D341Med (cell line): ENCODE data around the gene AS3MT.
"Not testable (repeated sequence)": the region's sequence is repeated elsewhere in the genome, so short reads cannot be mapped to it uniquely, and the experiment has no call there.

Source experiments
- DNase-seq: peaks from one replicate; pipeline ENCODE4 v3.0.0; 2012; ENCODE audit warnings: low spot score

AS3MT gene

DNA sequence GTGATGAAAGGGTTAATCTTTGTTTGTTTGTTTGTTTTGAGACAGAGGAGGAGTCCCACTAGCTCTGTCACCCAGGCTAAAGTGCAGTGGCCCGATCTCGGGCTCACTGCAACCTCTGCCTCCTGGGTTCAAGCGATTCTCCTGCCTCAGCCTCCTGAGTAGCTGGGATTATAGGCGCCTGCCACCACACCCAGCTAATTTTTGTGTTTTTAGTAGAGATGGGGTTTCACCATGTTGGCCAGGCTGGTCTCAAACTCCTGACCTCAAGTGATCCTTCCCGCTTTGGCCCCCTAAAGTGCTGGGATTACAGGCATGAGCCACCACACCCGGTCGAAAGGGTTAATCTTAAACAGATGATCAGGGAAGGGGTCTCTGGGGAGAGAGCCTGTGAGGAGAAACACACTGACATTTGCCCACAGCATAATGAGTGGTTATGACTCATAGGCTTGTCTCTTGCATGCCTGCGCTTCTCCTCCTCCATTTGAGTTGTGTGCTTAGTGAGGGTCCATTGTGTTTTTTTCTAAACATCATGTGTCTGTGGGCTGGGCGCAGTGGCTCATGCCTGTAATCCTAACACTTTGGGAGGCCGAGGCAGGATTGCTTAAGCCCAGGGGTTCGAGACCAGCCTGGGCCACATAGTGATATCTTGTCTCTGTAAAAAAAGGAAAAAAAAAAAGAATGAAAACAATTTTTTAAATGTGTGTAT, 13.4 kb upstream of the AS3MT start:
- DNase-seq: not testable (repeated sequence)

DNA sequence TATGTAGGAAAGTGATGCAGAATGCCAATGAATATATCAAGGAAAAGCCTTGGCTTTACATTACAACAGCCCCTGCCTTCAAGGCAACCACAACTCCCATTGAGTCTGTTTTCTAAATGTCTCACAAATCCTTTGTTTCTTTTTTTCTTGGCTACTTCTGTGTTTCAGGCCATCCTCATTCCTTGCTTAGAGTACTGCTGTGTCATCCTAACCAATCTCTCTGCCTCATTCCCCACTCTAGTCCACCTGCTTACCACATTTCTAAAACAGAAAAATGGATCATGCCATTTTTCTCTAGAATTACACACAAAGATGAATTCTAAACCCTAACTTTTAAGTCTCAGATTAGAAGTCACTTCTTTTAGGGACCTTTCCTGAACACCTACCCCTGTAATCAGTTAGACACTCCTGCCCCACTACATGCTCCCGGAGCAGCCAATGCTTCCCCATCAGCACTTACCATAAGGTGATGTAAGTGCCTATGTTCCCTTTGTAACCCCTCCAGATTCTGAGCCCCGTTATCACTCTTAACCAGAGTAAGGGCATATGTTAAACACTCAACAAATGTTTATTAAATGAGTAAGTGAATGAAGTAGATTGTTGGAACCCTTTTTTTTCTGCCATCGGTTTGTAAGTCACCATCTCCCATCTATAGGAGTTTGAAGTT, 12.4 kb upstream of the AS3MT start:
- DNase-seq: no peak

DNA sequence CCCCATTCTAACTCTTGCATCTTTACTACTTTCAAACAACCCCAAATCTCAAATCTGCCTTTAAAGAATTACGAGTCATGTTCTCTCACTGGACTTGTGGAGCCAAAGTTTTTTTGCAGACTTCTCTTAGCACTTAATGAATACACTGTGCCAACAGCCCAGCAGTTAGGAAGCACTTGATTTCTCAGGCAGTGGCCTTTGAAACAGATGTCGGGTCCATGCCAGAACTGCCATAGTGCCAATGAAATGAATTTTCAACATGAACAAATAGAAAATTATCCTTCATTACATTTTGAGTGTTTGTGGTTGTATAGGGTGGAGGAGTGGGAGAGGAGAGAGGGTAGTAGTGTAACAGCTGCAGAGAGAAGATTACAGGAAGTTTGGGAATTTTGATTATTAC, 9.4 kb upstream of the AS3MT start:
- no peak for DNase-seq

DNA sequence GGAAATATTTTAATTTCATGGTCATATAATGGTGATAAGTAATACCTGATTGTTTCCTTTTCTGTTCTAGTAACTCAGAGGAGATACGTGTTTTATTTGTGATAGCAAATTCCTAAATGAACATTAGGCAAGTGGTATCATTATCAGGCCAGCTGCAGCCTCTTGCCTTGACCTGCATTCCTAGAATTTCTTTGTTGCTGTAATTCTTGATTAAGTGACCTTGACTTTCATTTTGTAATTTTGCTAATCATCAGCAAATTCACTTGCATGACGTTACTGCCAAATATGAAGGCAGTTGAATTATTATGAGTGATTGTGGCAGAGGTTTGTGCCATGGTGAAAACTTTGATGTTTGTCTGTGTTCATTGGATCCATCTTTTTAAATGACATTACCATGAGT, 5.6 kb upstream of the AS3MT start:
- DNase-seq: no peak

DNA sequence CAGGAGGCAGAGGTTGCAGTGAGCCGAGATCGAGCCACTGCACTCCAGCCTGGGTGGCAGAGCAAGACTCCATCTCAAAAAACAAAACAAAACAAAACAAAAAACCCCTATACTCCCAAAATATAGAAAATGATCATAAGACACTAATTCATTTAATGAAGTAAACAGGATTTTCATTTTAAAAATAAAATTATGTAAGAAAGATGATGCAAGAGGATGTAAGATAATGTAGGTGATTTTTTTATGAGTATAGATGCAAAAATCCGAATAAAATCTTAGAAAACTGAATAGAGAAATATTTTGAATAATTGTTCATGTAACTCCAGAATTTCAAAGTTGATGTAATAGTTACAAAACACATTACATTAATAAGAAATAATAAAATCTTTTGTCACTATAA, 3.6 kb upstream of the AS3MT start:
- no peak for DNase-seq

DNA sequence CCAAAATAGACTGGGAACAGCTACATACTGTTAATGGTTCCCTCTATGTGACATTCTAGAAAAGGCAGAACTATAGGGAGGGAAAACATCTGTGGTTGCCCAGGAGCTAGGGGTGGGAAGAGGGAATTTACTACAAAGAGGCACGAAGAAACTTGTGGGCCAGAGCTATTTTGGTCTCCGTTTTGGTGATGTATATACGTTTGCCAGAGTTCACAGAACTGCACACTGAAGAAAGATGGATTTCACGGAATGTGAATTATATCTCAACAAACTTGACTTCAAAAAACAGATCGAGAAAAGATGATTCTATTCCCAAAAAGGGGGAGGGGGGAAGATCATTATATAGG, 386 bp upstream of the AS3MT start:
- no peak for DNase-seq

DNA sequence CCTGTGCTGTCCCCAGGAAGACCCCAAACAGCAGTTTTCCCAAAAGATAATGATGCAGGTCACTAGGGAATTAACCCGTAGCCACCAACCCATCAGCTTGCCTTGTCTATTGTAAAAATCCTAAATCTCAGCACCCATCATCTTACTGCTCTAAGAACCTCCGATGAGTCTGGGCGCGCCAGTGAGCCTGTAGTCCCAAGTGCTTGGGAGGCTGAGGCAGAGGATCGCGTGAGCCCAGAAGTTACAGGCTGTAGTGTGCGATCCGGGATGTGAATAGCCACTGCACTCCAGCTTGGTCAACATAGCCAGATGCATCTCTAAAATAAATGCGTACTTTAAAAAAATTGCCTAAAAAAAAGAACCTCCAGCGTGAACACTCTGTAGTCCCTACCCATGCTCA, 951 bp downstream of the AS3MT start:
- DNase-seq: no peak

DNA sequence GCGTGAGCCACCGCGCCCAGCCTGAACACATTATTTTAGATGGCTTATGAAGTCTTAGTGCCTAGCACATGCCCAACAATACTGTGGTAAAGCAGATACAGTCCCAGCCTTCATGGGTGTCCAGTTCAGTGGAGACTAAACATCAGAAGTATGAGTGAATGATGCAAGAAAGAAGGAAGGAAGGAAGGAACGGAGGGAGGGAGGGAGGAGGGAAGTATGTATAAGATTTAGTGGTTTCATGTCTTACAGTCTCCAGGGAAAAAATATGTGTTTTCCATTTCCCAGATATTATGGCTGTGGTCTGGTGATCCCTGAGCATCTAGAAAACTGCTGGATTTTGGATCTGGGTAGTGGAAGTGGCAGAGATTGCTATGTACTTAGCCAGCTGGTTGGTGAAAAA, 2.9 kb downstream of the AS3MT start:
- no peak for DNase-seq

DNA sequence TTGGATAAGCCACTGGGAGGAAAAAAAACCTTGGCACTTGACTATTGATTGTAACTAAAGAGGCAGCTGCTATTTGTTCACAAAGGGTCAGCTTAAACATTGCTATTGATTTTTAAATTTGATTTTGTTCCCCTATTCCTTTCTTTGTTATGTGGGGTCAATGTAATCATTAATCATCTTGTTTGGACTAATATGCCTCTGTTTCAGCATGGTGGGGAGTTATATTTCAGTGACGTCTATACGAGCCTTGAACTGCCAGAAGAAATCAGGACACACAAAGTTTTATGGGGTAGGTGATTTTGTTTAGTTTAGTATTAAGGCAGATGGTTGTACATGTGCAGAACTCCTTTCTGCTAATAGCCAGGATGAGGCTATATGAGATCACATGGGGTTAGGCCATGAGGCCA, 7.5 kb downstream of the AS3MT start:
- DNase-seq: no peak

DNA sequence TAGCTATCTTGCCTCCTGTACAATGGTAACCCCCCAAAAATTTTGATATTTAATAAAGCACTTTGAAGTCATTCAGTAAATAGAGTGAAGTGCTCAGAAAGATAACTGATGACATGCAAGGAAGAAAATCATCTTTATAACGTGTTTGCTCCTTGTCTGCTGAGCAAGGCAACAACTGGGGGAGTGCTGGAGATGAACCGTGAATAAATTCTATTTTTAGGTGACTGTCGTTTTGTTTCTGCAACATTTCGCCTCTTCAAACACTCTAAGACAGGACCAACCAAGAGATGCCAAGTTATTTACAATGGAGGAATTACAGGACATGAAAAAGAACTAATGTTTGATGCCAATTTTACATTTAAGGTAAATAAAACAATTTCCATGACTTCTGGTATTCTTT, 9.4 kb downstream of the AS3MT start:
- no peak for DNase-seq

DNA sequence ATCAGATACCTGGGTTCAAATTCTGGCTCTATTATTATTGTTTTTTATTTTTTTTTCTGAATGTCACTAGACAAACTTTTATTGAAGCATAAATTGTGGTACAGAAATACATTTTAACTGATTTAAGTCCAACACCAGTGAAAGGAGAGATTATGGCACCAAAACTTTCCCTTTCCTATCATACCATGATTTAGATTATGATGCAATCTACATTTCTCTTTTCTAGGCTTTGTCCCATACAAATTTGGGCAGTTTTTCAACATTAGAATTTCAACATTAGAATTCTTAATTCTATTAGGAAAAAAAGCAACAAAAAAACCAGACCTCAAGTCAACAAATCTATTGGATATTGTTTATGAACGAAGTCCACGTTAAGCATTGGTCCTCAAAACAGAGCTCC, 11.0 kb downstream of the AS3MT start:
- DNase-seq: no peak

DNA sequence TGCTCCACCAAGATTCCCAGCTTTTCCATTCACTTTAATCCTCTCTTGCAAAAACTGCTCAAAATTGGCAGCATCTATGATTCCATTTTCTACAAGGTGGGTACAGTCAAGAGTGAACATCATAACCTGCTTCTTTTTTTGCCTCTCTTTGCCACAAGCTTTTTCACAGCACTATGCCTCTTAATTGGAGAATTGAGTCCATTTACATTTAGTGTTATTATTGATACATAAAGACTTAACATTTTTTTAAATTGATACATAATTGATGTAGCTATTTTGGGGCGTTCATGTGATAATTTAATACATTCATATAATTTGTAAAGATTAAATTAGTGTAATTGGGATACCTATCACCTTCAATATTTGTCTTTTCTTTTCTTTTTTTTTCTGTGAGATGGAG, 18.8 kb downstream of the AS3MT start:
- DNase-seq: no peak

DNA sequence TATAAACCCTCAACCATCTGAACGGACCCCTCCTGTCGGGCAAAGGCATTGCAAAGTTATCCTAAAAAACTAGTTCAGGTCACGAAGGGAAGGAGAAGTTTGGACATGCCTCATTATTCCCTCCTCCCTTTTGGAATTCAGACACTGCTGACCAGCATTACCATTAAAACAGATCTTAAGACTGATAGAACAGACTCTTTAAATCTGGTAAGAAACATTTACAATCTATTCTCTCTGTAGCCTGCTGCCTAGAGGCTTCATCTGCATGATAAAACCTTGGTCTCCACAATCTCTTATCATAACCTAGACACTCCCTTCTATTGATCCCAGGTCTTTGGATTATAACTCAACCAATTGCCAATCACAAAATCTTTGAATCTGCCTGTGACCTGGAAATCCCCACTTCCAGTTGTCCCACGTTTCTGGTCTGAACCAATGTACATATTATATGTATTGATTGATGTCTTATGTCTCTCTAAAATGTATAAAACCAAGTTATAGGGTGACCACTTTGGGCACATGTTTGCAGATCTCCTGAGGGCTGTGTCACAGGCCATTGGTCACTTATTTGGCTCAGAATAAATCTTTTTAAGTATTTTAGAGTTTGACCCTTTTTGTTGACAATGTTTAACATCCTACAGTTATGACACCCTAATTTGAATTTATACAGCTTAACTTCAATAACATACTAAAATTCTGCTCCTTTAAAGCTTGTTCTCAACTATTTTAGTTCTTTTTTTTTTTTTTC, 25.4 kb downstream of the AS3MT start:
- DNase-seq: no peak

DNA sequence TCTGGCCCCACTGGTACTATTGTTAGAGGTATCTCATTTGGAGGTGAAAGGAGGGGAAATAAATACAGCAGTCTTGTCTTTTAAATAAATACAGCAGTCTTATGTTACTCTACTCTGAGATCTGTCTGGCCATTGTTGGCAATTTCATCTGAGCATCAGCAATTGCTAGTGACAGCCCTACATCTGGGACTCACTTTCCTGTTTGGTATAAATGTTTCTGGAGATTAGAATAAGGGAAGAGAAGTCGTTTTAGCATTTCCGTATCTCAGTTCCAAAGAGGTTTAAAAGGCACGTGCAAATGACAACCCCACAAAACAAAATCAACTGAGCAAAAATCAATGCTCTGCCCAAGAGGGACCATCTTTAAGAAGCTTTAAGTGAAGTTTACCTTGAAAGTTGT, 30.7 kb downstream of the AS3MT start:
- DNase-seq: no peak

DNA sequence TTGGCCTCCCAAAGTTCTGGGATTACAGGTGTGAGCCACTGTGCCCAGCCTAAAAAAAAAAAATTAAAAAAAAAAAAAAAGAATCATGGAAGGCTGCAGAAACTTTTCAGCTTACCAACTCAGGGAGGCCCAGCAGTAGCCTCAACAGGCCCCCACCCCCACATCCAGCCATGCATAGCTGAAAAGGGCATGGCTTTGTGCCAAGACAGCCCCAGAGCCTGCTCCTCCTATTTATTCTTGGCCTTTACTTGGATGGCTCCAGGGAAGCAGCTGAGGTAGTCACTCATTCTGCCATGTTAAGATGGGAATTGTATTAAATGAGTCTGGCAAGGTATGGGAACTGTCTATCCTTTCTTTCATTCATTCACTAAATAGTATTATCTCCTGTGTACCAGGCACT, 35.1 kb downstream of the AS3MT start:
- no peak for DNase-seq

DNA sequence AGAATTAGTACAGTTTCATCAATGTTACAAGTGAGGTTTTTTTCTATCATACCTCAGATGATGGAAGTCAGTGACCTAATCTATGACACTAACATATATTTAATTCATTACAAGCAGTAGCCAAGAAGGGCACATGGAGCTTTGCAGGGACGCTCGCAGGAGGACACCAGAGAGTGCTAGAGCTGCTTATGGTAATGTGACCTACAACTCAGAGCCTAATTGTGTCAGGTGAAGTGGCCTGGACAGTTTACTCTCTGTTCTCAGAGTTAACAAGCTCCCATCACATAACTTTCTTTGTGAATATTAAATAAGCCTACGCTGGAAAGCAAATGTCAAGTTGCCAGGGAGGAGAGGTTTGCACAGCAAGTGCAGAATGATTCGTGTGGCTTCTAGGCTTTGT, 37.2 kb downstream of the AS3MT start:
- no peak for DNase-seq

DNA sequence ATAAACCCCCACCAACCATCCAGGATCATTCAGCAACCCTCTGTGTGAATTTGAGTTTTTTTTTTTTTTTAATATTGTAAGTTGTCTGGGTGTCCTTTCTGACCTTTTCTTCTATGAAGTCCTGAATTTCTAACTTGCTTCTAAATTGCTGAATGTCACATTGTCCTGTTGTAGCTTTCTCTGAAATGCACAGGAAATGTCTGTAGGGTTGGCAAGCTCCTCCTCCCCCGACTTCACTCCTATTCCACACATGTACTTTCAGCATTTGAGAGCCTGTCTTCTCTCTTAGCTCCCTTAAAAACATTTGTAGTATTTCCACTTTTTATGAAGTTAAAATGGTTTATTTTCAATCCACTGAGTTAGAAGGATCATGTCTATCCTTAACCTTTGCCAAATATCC, 45.5 kb downstream of the AS3MT start:
- no peak for DNase-seq

DNA sequence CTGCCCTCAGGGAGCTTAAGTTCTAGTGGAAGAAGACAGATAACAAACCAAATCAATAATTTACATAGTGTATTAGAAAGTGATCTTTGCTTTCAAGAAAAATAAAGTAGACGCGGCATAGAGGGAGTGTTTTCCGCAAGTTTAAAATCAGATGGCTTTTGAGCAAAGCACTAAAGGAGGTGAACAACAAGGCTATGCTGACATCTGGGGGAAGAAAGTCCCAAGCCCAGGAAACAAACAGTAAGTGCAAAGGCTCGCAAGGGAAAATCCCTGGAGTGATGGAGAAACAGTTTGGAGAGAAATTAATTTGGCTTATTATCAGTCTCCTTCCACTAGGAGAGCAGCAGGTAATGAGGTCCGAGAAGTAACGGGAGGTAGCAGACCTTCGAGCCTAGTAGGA, 46.9 kb downstream of the AS3MT start:
- no peak for DNase-seq

DNA sequence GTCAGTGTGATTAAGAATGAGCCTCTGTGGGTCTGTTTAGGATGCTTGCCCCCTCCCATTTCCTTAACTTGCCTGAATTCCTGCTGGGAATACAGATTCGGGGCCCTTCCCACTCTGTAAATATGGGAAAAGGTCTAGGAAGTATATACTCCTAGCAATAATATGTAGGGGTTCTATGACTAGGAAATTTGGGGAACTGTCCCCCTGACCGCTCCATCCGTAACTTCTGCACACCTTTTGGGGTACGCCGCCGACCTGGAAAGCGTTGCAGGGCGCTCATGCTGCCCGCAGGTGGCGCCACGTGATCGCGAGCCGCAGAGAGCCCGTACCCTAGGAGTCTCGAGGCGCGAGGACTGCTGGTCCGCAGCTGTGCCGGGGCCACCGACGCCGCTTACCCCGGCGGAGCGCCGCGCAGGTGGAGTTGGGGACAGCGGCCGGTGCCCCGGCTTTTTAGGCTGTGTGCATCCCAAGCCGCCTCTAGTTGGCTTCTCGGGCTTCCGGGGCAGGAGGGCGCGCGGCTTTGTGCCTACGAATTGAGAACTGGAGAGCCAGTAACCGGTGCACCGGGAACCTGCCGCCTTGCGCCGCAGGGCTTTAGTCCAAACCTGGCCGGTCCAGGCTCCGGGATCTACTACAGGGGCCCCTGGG, 48.2 kb downstream of the AS3MT start:
- peak; percentile 76 for DNase-seq

DNA sequence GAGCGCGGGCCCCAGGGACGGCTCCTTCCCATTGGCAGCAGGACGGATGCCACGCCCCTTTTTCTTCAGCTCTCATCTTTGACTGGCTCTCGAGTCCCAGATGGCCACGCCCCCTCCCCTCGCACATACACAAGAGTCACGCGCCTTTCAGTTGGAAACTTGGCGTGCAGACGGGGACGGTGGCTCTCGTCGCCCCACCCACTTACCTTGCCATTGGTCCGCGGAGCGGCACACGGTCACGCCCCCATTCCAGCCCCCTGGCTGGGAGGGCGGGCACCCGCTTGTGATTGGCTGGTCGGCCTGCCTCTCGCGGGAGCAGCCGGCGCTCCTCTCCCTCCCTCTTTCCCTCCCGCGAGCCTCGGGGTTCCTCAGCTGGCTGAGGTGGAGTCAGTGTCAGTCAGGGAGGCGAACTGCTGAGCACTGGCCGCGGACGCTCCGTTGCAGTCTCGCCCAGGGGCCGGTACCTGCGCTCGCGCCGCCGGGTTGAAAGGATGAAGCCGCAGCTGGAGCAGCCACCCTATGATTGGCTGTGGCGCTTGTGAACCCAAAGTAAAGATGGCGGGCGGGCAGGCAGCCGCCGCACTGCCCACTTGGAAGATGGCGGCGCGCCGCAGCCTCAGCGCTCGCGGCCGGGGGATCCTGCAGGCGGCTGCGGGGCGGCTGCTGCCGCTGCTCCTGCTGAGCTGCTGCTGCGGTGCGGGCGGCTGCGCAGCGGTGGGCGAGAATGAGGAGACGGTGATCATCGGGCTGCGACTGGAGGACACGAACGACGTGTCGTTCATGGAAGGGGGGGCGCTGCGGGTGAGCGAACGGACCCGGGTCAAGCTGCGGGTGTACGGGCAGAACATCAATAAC, 48.9 kb downstream of the AS3MT start, which contains the start of gene CNNM2:
TSS of gene CNNM2 (plus strand) at position 333 of the 855 bp plus-strand sequence. CDS start at position 520, 187 bp downstream.
- peak; percentile 93 for DNase-seq

DNA sequence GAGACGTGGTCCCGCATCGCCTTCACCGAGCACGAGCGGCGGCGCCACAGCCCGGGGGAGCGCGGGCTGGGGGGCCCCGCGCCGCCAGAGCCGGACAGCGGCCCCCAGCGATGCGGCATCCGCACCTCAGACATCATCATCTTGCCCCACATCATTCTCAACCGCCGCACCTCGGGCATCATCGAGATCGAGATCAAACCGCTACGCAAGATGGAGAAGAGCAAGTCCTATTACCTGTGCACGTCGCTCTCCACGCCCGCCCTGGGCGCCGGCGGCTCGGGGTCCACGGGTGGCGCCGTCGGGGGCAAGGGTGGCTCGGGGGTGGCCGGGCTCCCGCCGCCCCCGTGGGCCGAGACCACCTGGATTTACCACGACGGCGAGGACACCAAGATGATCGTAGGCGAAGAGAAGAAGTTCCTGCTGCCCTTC, 49.6 kb downstream of the AS3MT start:
- peak; percentile 46 for DNase-seq
